ENCODE measurements around the gene TTYH3.

TTYH3 gene

GRCh38 chr7:2621948-2622640 is 9.7 kb upstream of the TTYH3 start:
- Histone ChIP-seq H3K27me3 (ENCODE audit: low read depth, low read length) (no peaks in the 10 kb centered on the region), H3K4me3 (ENCODE audit: low read depth in 1 of 2, low read length in 2 of 2) (no peak overlapping the region), H3K4me1 (ENCODE audit: control insufficient read depth in 1 of 2, insufficient read depth in 2 of 2, low read length in 2 of 2) (peaks cover 3 to 52% of the 10 kb centered on the region in 2 donors), H3K27ac (ENCODE audit: low read length) (no peak overlapping the region), H3K9me3 (ENCODE audit: control insufficient read depth in 1 of 2, low read length in 2 of 2) (no peaks in the 10 kb centered on the region), H3K36me3 (ENCODE audit: control insufficient read depth in 1 of 2, insufficient read depth in 2 of 2, low read length in 2 of 2) (no peaks in the 10 kb centered on the region)

DNA sequence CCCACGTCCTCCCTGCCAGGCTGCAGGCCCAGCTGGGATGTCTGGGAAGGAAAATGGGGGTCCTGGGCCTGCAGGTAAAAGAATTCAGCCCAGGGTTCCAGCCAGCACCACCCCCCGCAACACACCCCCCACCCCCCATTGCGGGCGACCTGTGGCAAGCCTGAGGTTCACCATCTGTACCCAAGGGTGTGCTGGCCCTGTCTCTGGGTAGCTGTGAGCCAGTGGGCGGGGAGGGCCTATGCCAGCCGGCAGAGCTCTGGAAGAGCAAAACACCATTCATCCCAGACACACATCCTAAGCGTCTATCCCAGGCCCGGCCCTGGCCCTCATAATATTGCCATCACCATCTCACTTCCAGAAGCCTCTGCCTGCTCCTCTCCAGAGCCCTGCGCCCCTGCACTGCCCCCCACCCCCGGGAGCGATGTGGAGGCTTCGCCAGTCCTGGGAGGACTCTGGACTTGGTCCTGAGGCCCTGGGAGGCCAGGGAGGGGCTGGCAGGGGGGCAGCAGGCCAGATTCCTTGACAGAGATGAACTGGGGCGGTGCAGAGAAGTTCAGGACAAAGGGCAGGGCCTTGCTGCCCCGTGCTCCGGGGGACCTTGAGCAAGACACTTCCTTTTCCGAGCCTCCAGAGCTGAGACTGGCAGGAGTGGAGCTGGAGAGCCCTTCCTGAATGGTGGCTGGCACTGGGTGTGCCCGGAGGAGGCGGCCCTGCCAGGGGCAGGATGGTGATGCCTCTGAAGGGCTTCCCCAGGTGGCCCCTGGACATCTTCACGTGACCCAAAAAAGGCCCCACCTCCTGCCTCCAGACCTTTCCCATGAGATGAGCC is 8.7 kb upstream of the TTYH3 start:
- Histone ChIP-seq H3K4me3 (ENCODE audit: low read depth in 1 of 2, low read length in 2 of 2) (no peak overlapping the region), H3K36me3 (ENCODE audit: control insufficient read depth in 1 of 2, insufficient read depth in 2 of 2, low read length in 2 of 2) (no peaks in the 10 kb centered on the region), H3K27me3 (ENCODE audit: low read depth, low read length) (no peaks in the 10 kb centered on the region), H3K9me3 (ENCODE audit: control insufficient read depth in 1 of 2, low read length in 2 of 2) (no peaks in the 10 kb centered on the region), H3K27ac (ENCODE audit: low read length) (no peak overlapping the region), H3K4me1 (ENCODE audit: control insufficient read depth in 1 of 2, insufficient read depth in 2 of 2, low read length in 2 of 2) (peaks cover 3 to 44% of the 10 kb centered on the region in 2 donors)

DNA sequence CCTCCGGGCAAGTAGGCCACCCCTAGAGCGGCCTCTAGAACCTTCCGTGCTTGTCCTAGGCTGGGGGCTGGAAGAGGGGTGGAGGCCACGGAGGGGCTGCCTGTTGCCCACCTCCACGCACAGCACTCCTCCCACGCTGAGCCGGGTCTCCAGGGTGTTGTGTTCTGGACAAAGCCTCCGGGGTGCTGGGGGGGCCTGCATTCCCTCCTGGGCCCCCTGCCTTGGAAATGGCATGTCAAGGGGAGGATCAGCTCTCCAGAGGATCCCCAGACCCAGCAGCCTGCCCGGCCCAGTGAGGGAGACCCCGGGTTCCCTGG is 8.1 kb upstream of the TTYH3 start:
- Histone ChIP-seq H3K27me3 (ENCODE audit: low read depth, low read length) (no peaks in the 10 kb centered on the region), H3K4me3 (ENCODE audit: low read depth in 1 of 2, low read length in 2 of 2) (no peak overlapping the region), H3K36me3 (ENCODE audit: control insufficient read depth in 1 of 2, insufficient read depth in 2 of 2, low read length in 2 of 2) (no peaks in the 10 kb centered on the region), H3K9me3 (ENCODE audit: control insufficient read depth in 1 of 2, low read length in 2 of 2) (no peaks in the 10 kb centered on the region), H3K27ac (ENCODE audit: low read length) (no peak overlapping the region), H3K4me1 (ENCODE audit: control insufficient read depth in 1 of 2, insufficient read depth in 2 of 2, low read length in 2 of 2) (peaks cover 3 to 38% of the 10 kb centered on the region in 2 donors)

DNA sequence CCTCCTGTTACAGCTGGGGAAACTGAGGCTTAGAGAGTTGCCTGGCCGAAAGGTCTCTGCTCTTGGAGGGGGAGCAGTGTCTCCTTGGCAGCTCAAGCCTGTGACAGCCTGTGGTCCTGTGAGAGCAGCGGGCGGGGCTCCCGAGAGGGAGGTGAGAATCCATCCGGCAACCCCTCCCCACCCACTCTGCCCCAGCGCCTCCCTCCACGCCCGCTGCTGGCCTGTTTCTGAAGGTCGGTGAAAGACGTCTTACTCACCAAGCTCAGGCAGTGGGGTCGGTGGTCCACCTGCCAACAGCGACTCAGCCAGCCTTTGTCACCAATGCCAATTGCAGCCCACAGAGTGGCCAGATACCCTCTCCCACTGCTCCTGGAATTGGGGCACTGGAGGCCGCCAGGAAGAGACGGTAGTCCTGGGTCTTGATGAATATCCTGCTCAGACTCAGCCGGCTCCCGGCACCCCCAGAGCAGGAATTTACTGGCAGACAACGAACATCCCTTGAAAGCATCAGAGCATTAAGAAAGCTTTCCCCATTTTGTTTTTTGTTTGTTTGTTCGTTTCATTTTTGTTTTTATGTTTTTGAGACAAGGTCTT is 7.4 kb upstream of the TTYH3 start:
- Histone ChIP-seq H3K4me3 (ENCODE audit: low read depth in 1 of 2, low read length in 2 of 2) (no peak overlapping the region), H3K4me1 (ENCODE audit: control insufficient read depth in 1 of 2, insufficient read depth in 2 of 2, low read length in 2 of 2) (peaks cover 3 to 34% of the 10 kb centered on the region in 2 donors), H3K27ac (ENCODE audit: low read length) (no peak overlapping the region), H3K9me3 (ENCODE audit: control insufficient read depth in 1 of 2, low read length in 2 of 2) (no peaks in the 10 kb centered on the region), H3K27me3 (ENCODE audit: low read depth, low read length) (no peaks in the 10 kb centered on the region), H3K36me3 (ENCODE audit: control insufficient read depth in 1 of 2, insufficient read depth in 2 of 2, low read length in 2 of 2) (no peaks in the 10 kb centered on the region)

DNA sequence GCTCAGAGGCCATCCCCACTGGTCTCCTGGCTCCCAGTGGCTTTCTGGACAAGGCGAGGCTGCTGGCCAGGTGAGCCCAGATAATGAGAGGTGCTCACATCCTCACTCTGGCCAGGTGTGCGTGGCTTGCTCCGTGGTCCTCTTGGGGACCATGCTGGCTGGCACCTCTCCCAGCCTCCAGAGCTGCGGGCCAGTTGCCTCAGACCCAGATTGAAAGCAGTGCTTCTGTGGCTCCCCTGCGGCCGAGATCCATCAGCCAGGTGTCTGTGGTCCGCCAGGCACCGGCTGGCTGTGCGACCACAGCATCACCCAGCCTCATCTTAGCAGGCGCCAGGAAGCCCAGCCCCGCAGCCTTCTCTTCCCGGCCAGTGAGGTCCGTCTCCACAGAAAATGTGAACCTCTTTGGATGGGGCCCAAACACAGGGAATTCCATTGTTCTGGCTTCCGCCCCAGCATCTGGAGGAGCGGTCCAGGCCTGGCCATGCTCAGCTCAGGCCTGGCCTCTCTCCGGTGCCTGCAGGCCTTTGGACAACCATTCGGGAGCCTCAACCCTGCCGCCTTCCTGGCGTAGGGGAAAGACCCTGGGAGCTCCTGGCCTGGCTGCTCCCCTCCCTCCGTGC is 5.2 kb upstream of the TTYH3 start:
- H3K9me3 ChIP-seq (ENCODE audit: control insufficient read depth in 1 of 2, low read length in 2 of 2): no peaks in the 10 kb centered on the region
- peaks cover 0 to 31% of the 10 kb centered on the region in 2 donors for H3K4me1 ChIP-seq (ENCODE audit: control insufficient read depth in 1 of 2, insufficient read depth in 2 of 2, low read length in 2 of 2)
- no peaks in the 10 kb centered on the region for H3K27me3 ChIP-seq (ENCODE audit: low read depth, low read length)
- no peaks in the 10 kb centered on the region for H3K36me3 ChIP-seq (ENCODE audit: control insufficient read depth in 1 of 2, insufficient read depth in 2 of 2, low read length in 2 of 2)
- no peak overlapping the region for H3K4me3 ChIP-seq (ENCODE audit: low read depth in 1 of 2, low read length in 2 of 2)
- H3K27ac ChIP-seq (ENCODE audit: low read length): no peak overlapping the region

DNA sequence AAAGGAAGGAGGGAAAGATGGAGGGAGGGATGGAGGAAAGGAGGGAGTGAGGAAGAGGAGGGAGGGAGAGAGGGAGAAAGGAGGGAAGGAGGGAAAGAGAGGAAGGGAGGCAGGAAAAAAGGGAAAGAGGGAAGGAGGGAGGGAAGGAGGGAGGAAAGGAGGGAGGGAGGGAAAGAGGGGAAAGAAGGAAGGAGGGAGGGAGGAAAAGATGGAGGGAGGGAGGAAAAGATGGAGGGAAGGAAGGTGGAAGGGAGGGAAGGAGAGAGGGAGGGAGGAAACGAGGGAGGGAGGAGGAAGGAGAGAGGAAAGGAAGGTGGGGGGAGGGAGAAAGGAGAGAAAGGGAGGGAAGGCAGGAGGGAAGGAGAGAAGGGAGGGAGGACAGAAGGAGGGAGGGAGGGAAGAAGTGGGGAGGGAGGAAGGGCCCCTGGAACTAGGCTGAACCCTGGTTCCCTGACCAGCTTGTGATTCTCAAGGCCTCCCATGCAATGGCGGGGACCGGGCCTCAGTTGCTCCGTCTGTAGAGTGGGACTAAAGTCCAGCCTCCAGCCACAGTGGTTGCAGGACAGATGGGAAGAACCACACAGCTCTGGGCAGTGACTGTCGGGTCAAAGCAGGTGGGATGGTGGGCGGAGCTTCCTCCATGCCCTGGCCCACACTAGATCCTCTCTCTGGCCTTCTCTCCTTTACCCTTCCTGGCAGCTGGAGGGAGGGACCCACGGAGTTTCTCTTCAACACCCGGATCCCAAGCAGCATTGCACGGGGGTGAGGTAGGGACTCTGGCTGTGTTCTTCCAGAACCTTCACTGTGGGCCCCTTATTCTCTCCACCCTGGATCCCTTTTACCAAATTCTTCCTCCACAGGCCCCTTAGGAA is 4.3 kb upstream of the TTYH3 start:
- Histone ChIP-seq H3K36me3 (ENCODE audit: control insufficient read depth in 1 of 2, insufficient read depth in 2 of 2, low read length in 2 of 2) (no peaks in the 10 kb centered on the region), H3K4me3 (ENCODE audit: low read depth in 1 of 2, low read length in 2 of 2) (no peak overlapping the region), H3K27me3 (ENCODE audit: low read depth, low read length) (no peaks in the 10 kb centered on the region), H3K9me3 (ENCODE audit: control insufficient read depth in 1 of 2, low read length in 2 of 2) (no peaks in the 10 kb centered on the region), H3K4me1 (ENCODE audit: control insufficient read depth in 1 of 2, insufficient read depth in 2 of 2, low read length in 2 of 2) (peaks cover 0 to 27% of the 10 kb centered on the region in 2 donors), H3K27ac (ENCODE audit: low read length) (no peak overlapping the region)

DNA sequence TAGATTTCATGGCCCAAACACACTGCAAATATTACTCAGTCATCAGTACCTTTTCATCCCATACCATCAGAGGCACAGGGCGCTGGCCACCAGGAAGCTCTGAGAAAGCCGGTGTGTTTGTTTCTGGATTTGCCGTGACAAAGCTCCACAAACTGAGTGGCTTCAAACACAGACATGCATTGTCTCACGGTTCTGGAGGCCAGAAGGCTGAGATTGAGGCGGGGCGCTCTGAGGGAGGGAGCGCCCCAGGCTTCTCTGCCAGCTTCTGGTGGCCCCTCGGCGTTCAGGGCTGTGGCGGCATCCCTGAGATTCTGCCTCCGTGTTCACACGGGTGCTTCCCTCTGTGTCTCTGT is 3.7 kb upstream of the TTYH3 start:
- Histone ChIP-seq H3K27ac (ENCODE audit: low read length) (no peak overlapping the region), H3K4me1 (ENCODE audit: control insufficient read depth in 1 of 2, insufficient read depth in 2 of 2, low read length in 2 of 2) (peaks cover 0 to 28% of the 10 kb centered on the region in 2 donors), H3K36me3 (ENCODE audit: control insufficient read depth in 1 of 2, insufficient read depth in 2 of 2, low read length in 2 of 2) (no peaks in the 10 kb centered on the region), H3K9me3 (ENCODE audit: control insufficient read depth in 1 of 2, low read length in 2 of 2) (no peaks in the 10 kb centered on the region), H3K4me3 (ENCODE audit: low read depth in 1 of 2, low read length in 2 of 2) (no peak overlapping the region), H3K27me3 (ENCODE audit: low read depth, low read length) (no peaks in the 10 kb centered on the region)

DNA sequence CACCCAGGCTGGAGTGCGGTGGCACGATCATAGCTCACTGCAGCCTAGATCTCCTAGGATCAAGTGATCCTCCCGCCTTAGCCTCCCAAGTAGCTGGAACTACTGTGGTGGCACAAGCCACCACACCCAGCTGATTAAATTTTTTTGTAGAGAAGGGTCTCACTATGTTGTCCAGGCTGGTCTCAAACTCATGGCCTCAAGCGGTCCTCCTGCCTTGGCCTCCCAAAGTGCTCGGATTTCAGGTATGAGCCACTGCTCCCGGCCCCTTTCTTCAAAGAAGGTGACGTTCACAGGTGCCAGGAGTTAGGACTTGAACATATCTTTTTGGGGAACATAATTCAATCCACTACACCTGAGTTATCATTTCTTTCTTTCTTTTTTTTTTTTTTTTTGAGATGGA is 2.9 kb upstream of the TTYH3 start:
- Histone ChIP-seq H3K9me3 (ENCODE audit: control insufficient read depth in 1 of 2, low read length in 2 of 2) (no peaks in the 10 kb centered on the region), H3K4me1 (ENCODE audit: control insufficient read depth in 1 of 2, insufficient read depth in 2 of 2, low read length in 2 of 2) (peaks cover 0 to 28% of the 10 kb centered on the region in 2 donors), H3K27ac (ENCODE audit: low read length) (no peak overlapping the region), H3K4me3 (ENCODE audit: low read depth in 1 of 2, low read length in 2 of 2) (no peak overlapping the region), H3K36me3 (ENCODE audit: control insufficient read depth in 1 of 2, insufficient read depth in 2 of 2, low read length in 2 of 2) (no peaks in the 10 kb centered on the region), H3K27me3 (ENCODE audit: low read depth, low read length) (no peaks in the 10 kb centered on the region)

DNA sequence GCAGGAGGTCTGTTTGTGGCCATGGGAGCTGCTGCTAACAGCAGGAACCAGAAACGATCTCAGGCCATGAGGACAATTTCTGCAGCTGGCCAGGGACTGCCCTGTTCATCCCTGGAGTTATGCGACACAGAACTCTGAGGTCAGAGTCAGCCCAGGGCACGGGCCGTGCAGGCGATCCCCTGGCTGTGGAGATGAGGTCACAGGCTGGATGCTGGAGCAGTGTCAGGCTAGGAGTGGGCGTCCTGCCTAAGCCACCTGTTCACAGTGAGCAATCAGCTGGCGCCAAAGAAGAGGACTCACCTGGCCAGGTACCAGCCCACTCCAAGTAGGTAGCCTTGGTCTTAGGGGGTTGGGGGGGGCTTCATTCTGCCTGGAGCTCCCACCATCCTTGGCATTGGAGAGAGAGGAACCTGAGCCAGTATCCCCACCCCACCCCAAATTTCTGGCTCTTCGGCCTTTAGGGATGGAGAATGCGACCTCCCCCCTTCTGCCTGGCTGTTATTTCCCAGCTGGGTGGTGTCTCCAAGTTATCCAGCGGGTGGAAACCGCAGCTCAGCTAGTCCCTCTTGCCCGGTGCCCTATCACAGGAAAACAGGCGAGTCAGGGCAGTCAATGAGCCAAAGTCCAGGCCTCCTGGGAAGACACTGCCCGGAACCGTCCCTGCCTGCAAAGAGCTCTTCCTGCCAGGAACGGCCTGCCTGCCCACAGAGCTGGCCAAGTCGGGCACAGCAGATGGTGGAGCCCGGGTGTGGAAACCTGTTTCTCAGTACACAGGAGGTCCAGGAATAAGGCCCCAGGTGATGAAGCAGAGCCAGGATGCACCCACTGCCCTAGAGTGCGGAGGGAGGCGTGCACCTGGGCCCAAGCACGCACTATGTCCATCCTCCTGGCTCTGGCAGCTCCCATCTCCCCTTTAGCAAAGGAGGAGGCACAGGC is 1.8 kb upstream of the TTYH3 start:
- no peaks in the 10 kb centered on the region for H3K9me3 ChIP-seq (ENCODE audit: control insufficient read depth in 1 of 2, low read length in 2 of 2)
- peaks cover 0 to 38% of the 10 kb centered on the region in 2 donors for H3K4me1 ChIP-seq (ENCODE audit: control insufficient read depth in 1 of 2, insufficient read depth in 2 of 2, low read length in 2 of 2)
- no peaks in the 10 kb centered on the region for H3K36me3 ChIP-seq (ENCODE audit: control insufficient read depth in 1 of 2, insufficient read depth in 2 of 2, low read length in 2 of 2)
- no peak overlapping the region for H3K4me3 ChIP-seq (ENCODE audit: low read depth in 1 of 2, low read length in 2 of 2)
- no peak overlapping the region for H3K27ac ChIP-seq (ENCODE audit: low read length)
- no peaks in the 10 kb centered on the region for H3K27me3 ChIP-seq (ENCODE audit: low read depth, low read length)
